Measurements from ENCODE around the gene BIRC6.

BIRC6 gene

GRCh38 chr2:32491346-32491745, 134.5 kb downstream of the BIRC6 start:
- Histone ChIP-seq H3K4me3 (ENCODE audit: low read length) (no peak overlapping the region), H3K9me3 (ENCODE audit: control insufficient read depth, low read length) (no peaks in the 10 kb centered on the region), H3K36me3 (ENCODE audit: control insufficient read depth, insufficient read depth, low read length) (no peaks in the 10 kb centered on the region), H3K4me1 (ENCODE audit: control insufficient read depth, insufficient read depth, low read length) (no peaks in the 10 kb centered on the region), H3K9ac (ENCODE audit: low read length) (no peak overlapping the region), H3K27me3 (ENCODE audit: control insufficient read depth, insufficient read depth, low read length) (no peaks in the 10 kb centered on the region)

- Histone ChIP-seq H3K9me3 (ENCODE audit: control insufficient read depth, low read length) (no peaks in the 10 kb centered on the region), H3K4me3 (ENCODE audit: low read length) (no peak overlapping the region), H3K9ac (ENCODE audit: low read length) (no peak overlapping the region), H3K27me3 (ENCODE audit: control insufficient read depth, insufficient read depth, low read length) (no peaks in the 10 kb centered on the region), H3K36me3 (ENCODE audit: control insufficient read depth, insufficient read depth, low read length) (no peaks in the 10 kb centered on the region), H3K4me1 (ENCODE audit: control insufficient read depth, insufficient read depth, low read length) (no peaks in the 10 kb centered on the region)
Measured at GRCh38 chr2:32495139-32495538, 138.3 kb downstream of the BIRC6 start.

- Histone ChIP-seq H3K9me3 (ENCODE audit: control insufficient read depth, low read length) (no peaks in the 10 kb centered on the region), H3K4me3 (ENCODE audit: low read length) (no peak overlapping the region), H3K9ac (ENCODE audit: low read length) (no peak overlapping the region), H3K27me3 (ENCODE audit: control insufficient read depth, insufficient read depth, low read length) (no peaks in the 10 kb centered on the region), H3K4me1 (ENCODE audit: control insufficient read depth, insufficient read depth, low read length) (no peaks in the 10 kb centered on the region), H3K36me3 (ENCODE audit: control insufficient read depth, insufficient read depth, low read length) (no peaks in the 10 kb centered on the region)
Measured at GRCh38 chr2:32496662-32497061, 139.8 kb downstream of the BIRC6 start.

- H3K27me3 ChIP-seq (ENCODE audit: control insufficient read depth, insufficient read depth, low read length), result no peaks in the 10 kb centered on the region
- no peak overlapping the region for H3K4me3 ChIP-seq (ENCODE audit: low read length)
- H3K36me3 ChIP-seq (ENCODE audit: control insufficient read depth, insufficient read depth, low read length), result no peaks in the 10 kb centered on the region
- no peaks in the 10 kb centered on the region for H3K9me3 ChIP-seq (ENCODE audit: control insufficient read depth, low read length)
- no peaks in the 10 kb centered on the region for H3K4me1 ChIP-seq (ENCODE audit: control insufficient read depth, insufficient read depth, low read length)
- no peak overlapping the region for H3K9ac ChIP-seq (ENCODE audit: low read length)
Measured at GRCh38 chr2:32498306-32498705, 141.5 kb downstream of the BIRC6 start.

- Histone ChIP-seq H3K9ac (ENCODE audit: low read length) (no peak overlapping the region), H3K4me1 (ENCODE audit: control insufficient read depth, insufficient read depth, low read length) (no peaks in the 10 kb centered on the region), H3K27me3 (ENCODE audit: control insufficient read depth, insufficient read depth, low read length) (no peaks in the 10 kb centered on the region), H3K9me3 (ENCODE audit: control insufficient read depth, low read length) (no peaks in the 10 kb centered on the region), H3K36me3 (ENCODE audit: control insufficient read depth, insufficient read depth, low read length) (no peaks in the 10 kb centered on the region), H3K4me3 (ENCODE audit: low read length) (no peak overlapping the region)
Measured at GRCh38 chr2:32502941-32503340, 146.1 kb downstream of the BIRC6 start.

GRCh38 chr2:32504877-32505478, 148.2 kb downstream of the BIRC6 start:
- H3K9me3 ChIP-seq (ENCODE audit: control insufficient read depth, low read length), result no peaks in the 10 kb centered on the region
- no peaks in the 10 kb centered on the region for H3K27me3 ChIP-seq (ENCODE audit: control insufficient read depth, insufficient read depth, low read length)
- H3K36me3 ChIP-seq (ENCODE audit: control insufficient read depth, insufficient read depth, low read length), result no peaks in the 10 kb centered on the region
- no peak overlapping the region for H3K4me3 ChIP-seq (ENCODE audit: low read length)
- H3K9ac ChIP-seq (ENCODE audit: low read length), result no peak overlapping the region
- no peaks in the 10 kb centered on the region for H3K4me1 ChIP-seq (ENCODE audit: control insufficient read depth, insufficient read depth, low read length)

- Histone ChIP-seq H3K4me3 (ENCODE audit: low read length) (no peak overlapping the region), H3K9me3 (ENCODE audit: control insufficient read depth, low read length) (no peaks in the 10 kb centered on the region), H3K9ac (ENCODE audit: low read length) (no peak overlapping the region), H3K4me1 (ENCODE audit: control insufficient read depth, insufficient read depth, low read length) (no peaks in the 10 kb centered on the region), H3K36me3 (ENCODE audit: control insufficient read depth, insufficient read depth, low read length) (no peaks in the 10 kb centered on the region), H3K27me3 (ENCODE audit: control insufficient read depth, insufficient read depth, low read length) (no peaks in the 10 kb centered on the region)
Measured at GRCh38 chr2:32506446-32506845, 149.6 kb downstream of the BIRC6 start.

GRCh38 chr2:32514946-32515345, 158.1 kb downstream of the BIRC6 start:
- peaks cover 5% of the 10 kb centered on the region for H3K36me3 ChIP-seq (ENCODE audit: control insufficient read depth, insufficient read depth, low read length)
- no peak overlapping the region for H3K9ac ChIP-seq (ENCODE audit: low read length)
- H3K9me3 ChIP-seq (ENCODE audit: control insufficient read depth, low read length), result no peaks in the 10 kb centered on the region
- H3K27me3 ChIP-seq (ENCODE audit: control insufficient read depth, insufficient read depth, low read length), result no peaks in the 10 kb centered on the region
- H3K4me3 ChIP-seq (ENCODE audit: low read length), result no peak overlapping the region
- no peaks in the 10 kb centered on the region for H3K4me1 ChIP-seq (ENCODE audit: control insufficient read depth, insufficient read depth, low read length)

- peaks cover 5% of the 10 kb centered on the region for H3K36me3 ChIP-seq (ENCODE audit: control insufficient read depth, insufficient read depth, low read length)
Measured at GRCh38 chr2:32516567-32516966, 159.7 kb downstream of the BIRC6 start.

GRCh38 chr2:32522770-32523169, 165.9 kb downstream of the BIRC6 start:
- H3K9me3 ChIP-seq (ENCODE audit: control insufficient read depth, low read length), result no peaks in the 10 kb centered on the region
- H3K27me3 ChIP-seq (ENCODE audit: control insufficient read depth, insufficient read depth, low read length), result no peaks in the 10 kb centered on the region
- no peak overlapping the region for H3K9ac ChIP-seq (ENCODE audit: low read length)
- no peaks in the 10 kb centered on the region for H3K36me3 ChIP-seq (ENCODE audit: control insufficient read depth, insufficient read depth, low read length)
- H3K4me1 ChIP-seq (ENCODE audit: control insufficient read depth, insufficient read depth, low read length), result no peaks in the 10 kb centered on the region
- no peak overlapping the region for H3K4me3 ChIP-seq (ENCODE audit: low read length)

More at GRCh38 chr2:32516567-32516966, 159.7 kb downstream of the BIRC6 start:
- Histone ChIP-seq H3K4me1 (ENCODE audit: control insufficient read depth, insufficient read depth, low read length) (no peaks in the 10 kb centered on the region), H3K9ac (ENCODE audit: low read length) (no peak overlapping the region), H3K4me3 (ENCODE audit: low read length) (no peak overlapping the region), H3K27me3 (ENCODE audit: control insufficient read depth, insufficient read depth, low read length) (no peaks in the 10 kb centered on the region), H3K9me3 (ENCODE audit: control insufficient read depth, low read length) (no peaks in the 10 kb centered on the region)

- H3K36me3 ChIP-seq (ENCODE audit: control insufficient read depth, insufficient read depth, low read length), result no peaks in the 10 kb centered on the region
- H3K9ac ChIP-seq (ENCODE audit: low read length), result no peak overlapping the region
Measured at GRCh38 chr2:32523686-32524085, 166.9 kb downstream of the BIRC6 start.

GRCh38 chr2:32532341-32532740, 175.5 kb downstream of the BIRC6 start:
- H3K9me3 ChIP-seq (ENCODE audit: control insufficient read depth, low read length), result no peaks in the 10 kb centered on the region
- H3K9ac ChIP-seq (ENCODE audit: low read length), result no peak overlapping the region
- H3K4me1 ChIP-seq (ENCODE audit: control insufficient read depth, insufficient read depth, low read length), result no peaks in the 10 kb centered on the region
- no peaks in the 10 kb centered on the region for H3K27me3 ChIP-seq (ENCODE audit: control insufficient read depth, insufficient read depth, low read length)
- H3K4me3 ChIP-seq (ENCODE audit: low read length), result no peak overlapping the region
- H3K36me3 ChIP-seq (ENCODE audit: control insufficient read depth, insufficient read depth, low read length), result no peaks in the 10 kb centered on the region

More at GRCh38 chr2:32523686-32524085, 166.9 kb downstream of the BIRC6 start:
- H3K27me3 ChIP-seq (ENCODE audit: control insufficient read depth, insufficient read depth, low read length), result no peaks in the 10 kb centered on the region
- H3K9me3 ChIP-seq (ENCODE audit: control insufficient read depth, low read length), result no peaks in the 10 kb centered on the region
- H3K4me3 ChIP-seq (ENCODE audit: low read length), result no peak overlapping the region
- H3K4me1 ChIP-seq (ENCODE audit: control insufficient read depth, insufficient read depth, low read length), result no peaks in the 10 kb centered on the region

- Histone ChIP-seq H3K27me3 (ENCODE audit: control insufficient read depth, insufficient read depth, low read length) (no peaks in the 10 kb centered on the region), H3K4me1 (ENCODE audit: control insufficient read depth, insufficient read depth, low read length) (no peaks in the 10 kb centered on the region), H3K9ac (ENCODE audit: low read length) (no peak overlapping the region), H3K4me3 (ENCODE audit: low read length) (no peak overlapping the region), H3K36me3 (ENCODE audit: control insufficient read depth, insufficient read depth, low read length) (no peaks in the 10 kb centered on the region), H3K9me3 (ENCODE audit: control insufficient read depth, low read length) (no peaks in the 10 kb centered on the region)
Measured at GRCh38 chr2:32532961-32533360, 176.1 kb downstream of the BIRC6 start.

Data from mucosa of stomach (tissue), 1 donor.